HG02798 (cell line): Measurements from ENCODE around the gene HIVEP3.

Experiments
- ATAC-seq: cut with Tn5 transposase; IDR thresholded peaks from one replicate; pipeline ENCODE4 v1.9.1; 2021; ENCODE audit warnings: mild to moderate bottlenecking; ENCODE audit not compliant: unreplicated experiment, poor library complexity

The HIVEP3 gene

GRCh38 chr1:41822866-41823265 is 95.9 kb downstream of the HIVEP3 start:
- no peak for ATAC-seq

- no peak for ATAC-seq
Observed at GRCh38 chr1:41819843-41820242, 98.9 kb downstream of the HIVEP3 start.

DNA sequence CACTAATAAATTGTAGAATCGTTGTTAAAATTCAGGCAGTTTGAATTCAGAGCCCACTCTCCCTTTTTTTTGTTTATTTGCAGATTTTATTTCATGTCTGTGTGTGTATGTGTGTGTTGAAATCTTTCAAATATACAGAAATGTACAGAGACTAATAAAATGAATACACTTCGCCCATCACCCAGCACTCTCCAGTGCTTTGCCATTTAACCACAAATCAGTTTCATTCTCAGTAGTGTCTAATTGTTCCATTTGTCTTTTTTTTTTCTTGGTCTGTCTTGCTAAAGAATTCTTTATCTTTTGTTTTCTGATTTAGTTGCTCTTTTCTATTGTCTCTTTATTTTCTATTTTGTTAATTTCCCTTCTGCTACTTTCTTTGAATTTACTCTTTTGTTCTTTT is 99.7 kb downstream of the HIVEP3 start:
- no peak for ATAC-seq

DNA sequence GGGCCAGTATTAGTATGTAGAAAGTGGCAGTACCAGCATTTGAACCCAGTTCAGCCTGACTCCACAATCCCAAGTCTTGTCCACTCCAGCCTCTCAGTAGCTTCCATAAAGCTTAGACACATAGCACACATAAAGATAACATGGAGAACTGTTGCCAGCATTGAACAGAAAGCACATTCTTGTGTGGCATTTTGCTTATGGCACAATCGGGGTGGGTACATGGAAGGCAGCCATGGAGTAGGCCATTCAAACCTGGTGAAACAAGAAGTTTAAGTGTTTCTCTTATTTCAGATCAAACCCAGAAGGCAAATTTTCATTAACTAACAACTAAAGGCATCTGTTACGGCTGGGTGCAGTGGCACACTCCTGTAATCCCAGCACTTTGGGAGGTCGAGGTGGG is 102.7 kb downstream of the HIVEP3 start:
- ATAC-seq = no peak

DNA sequence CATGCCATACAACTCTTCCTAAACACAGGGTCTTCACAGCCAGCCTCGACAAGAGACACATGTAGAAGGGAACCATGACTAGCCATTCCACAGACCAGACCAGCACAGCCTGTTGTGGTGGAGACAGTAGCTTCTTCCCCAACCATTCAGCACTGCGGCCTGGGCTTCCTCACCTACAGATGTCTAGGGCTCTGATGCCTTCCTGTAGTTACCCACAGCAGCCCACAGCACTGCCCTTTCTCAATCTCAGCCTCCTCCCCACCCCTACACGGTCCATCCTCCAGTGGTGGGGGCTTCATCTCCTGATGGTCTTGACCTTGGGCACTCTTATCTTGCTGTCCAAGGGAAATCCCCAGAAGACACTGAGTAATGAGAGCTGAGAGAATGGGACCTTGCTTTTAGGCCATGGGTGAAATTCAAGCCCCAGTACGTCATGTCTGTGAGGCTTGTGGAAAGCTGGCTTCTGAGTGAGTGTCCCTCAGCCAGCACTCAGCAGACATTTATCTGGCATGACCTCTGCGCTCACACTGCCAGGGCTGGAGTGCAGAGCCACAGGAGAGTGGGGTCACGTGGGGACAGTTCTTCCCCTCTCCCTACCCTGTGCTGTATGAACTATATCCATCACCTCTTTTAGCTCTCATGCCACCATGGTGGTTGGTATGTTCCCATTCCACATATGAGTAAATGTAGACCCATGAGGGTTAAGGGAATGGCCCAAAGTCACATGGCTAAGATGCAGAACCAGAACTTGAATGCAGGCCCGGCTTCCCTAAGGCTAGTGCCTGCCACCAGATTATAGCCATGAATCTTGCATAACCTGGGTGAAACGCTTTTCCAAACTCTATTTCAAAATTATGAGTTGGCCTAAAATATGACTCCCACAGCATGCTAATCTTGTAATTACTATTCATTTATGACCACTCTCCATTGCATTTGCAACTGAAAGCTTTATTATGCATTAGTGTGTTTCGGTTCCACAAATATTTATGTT is 104.7 kb downstream of the HIVEP3 start:
- ATAC-seq = no peak

GRCh38 chr1:41813226-41813625 is 105.5 kb downstream of the HIVEP3 start:
- ATAC-seq = no peak

- no peak for ATAC-seq
Observed at GRCh38 chr1:41812453-41812852, 106.3 kb downstream of the HIVEP3 start.

- no peak for ATAC-seq
Observed at GRCh38 chr1:41812051-41812450, 106.7 kb downstream of the HIVEP3 start.

GRCh38 chr1:41811051-41811795 is 107.5 kb downstream of the HIVEP3 start:
- no peak for ATAC-seq

DNA sequence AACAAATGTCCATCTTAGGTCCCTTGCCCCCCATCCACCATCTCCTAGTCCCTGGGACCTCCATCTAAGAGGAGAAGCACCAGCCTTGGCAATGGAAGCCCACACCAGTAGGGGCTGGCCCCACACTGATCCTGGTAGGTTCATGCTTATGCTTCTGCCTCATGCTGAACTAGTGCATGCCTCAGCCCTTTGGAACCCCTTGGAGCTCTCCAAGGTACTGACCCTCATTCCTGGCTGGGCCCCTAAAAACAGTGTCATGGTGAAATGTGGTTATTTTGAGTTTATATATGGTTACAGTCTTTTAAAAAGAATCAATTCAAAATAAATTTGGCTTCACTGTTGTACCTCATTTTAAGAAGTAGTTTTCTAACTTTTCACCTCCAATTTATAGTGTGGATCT is 108.3 kb downstream of the HIVEP3 start:
- ATAC-seq = no peak

- no peak for ATAC-seq
Observed at GRCh38 chr1:41809692-41810091, 109.0 kb downstream of the HIVEP3 start.

DNA sequence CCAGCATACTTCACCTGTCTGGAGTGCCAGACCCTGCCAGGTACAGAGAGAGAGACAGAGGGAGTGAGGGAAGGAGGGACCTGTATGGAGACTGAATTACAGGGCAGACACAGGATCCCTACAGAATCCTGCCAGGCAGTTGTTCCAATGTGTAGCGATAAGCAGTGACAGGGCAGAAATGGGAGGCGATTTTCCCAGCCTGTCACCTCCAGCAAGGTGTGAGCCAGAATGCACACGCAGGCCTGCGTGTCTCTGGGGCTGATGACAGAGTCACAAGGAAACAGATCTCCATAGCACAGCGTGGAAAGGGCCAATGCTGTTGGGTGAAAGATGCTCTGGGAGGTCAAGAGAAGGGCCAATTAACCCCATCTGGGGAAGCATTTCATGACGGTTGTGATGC is 111.3 kb downstream of the HIVEP3 start:
- ATAC-seq = no peak

- peak; percentile 35 for ATAC-seq
Observed at GRCh38 chr1:41806472-41807155, 112.1 kb downstream of the HIVEP3 start.

GRCh38 chr1:41805771-41806471 is 112.8 kb downstream of the HIVEP3 start:
- no peak for ATAC-seq

GRCh38 chr1:41804176-41804575 is 114.5 kb downstream of the HIVEP3 start:
- no peak for ATAC-seq

DNA sequence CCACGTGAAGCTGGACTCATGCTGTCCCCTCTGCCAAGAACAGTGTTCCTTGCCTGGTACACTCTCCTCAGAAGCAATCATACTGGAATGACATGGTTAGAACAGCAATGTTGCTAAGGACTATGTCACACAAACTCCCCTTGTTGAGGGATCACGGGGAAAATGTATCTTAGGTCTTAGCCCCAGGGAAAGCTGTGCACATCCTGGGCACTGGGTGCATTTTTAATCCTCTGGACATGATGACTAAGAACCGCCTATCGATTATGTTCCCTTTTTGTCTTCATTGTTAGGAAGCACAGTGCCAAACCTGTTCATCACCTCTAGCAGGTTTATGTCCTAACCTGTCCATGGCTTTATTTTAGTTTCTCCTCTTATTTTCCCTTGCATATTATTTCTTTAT is 115.1 kb downstream of the HIVEP3 start:
- ATAC-seq = no peak

DNA sequence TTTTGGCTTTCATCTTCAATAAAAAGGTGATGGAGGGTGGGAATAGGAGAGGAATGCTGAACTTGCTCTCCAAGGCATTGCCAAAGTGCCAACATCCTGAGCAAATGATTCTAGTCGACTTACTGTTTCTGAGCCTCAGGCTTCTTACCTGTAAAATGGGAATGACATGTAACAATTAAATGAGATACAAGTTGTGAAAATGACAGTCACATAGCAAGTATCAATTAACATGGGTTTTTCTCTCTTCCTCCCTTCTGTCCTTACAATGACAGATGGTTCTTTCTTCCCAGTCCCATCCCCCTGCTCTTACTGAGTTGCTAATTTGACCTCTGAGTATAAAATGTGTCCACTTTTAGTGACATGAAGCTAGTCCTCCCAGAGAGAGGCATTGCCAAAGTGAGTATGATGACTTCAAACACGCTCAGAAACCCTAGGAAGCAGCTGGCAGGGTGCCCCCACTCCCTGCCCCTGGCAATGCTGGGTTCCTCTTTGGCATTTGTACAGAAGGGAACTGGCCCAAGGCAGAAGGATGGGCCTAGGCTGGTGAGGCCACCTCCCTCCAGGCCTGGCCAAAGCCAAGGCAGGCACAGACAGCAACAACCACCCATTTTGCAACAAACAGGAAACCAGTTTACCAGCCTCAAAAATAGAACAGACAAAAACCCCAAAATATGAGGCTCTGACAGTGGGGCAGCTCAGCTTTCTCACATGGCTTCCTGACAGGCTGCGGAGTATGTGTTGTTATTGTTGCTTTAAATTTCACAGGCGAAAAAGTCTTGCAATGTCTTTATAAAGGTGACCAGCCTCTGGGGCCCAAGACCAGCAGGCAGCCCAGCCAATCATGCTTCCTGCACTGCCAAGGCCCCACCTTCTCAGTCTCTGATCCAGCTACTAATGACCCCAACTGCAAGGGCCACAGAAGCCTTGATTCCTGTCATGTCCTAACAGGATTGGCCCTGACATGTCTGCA is 115.9 kb downstream of the HIVEP3 start:
- ATAC-seq = peak; percentile 43

DNA sequence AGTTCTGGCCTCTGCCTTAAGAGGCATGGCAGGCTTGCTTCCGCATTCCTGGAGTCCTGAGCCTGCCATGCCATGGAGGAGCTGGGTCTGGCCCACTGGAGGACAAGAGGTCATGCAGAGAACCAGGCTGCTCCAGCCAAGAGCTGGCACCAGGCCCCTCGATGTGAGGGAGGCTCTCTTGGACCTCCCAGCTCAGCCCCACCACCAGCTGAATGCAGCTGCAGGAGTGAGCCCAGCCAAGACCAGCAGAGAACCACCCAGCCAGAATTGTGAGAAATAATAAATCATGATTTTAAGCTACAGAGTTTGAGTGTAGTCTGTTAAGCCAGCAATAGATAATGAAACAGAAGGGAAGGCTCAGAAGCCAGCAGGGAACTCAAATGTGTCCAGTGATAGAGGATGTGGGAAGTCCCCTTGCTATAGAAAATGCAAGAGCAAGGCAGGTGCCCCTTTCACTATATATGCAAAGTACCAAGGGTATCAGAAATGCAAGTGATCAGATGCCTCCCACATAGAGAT is 118.4 kb downstream of the HIVEP3 start:
- peak; percentile 49 for ATAC-seq

GRCh38 chr1:41799723-41800122 is 119.0 kb downstream of the HIVEP3 start:
- ATAC-seq = no peak
